Fibroblast of skin of back (primary cell): ENCODE measurements around the gene ITPR3.
"Not testable (repeated sequence)": the region's sequence is repeated elsewhere in the genome, so short reads cannot be mapped to it uniquely, and the experiment has no call there.

Source experiments
- DNase-seq: peaks from one replicate; pipeline ENCODE4 v3.0.0-alpha.2; 2013

Gene ITPR3

GRCh38 chr6:33591424-33592032, 29.6 kb upstream of the ITPR3 start:
- no peak for DNase-seq

GRCh38 chr6:33592280-33592594, 28.9 kb upstream of the ITPR3 start:
- no peak for DNase-seq

GRCh38 chr6:33592595-33593413, 28.3 kb upstream of the ITPR3 start:
- DNase-seq, result no peak

- DNase-seq, result no peak
Measured at GRCh38 chr6:33593414-33593727, 27.8 kb upstream of the ITPR3 start.

- no peak for DNase-seq
Measured at GRCh38 chr6:33595001-33595846, 25.9 kb upstream of the ITPR3 start.

GRCh38 chr6:33596894-33597293, 24.2 kb upstream of the ITPR3 start:
- not testable (repeated sequence) for DNase-seq

GRCh38 chr6:33597551-33598322, 23.4 kb upstream of the ITPR3 start:
- no peak for DNase-seq

GRCh38 chr6:33599413-33599938, 21.6 kb upstream of the ITPR3 start:
- DNase-seq, result peak; percentile 24

- DNase-seq, result no peak
Measured at GRCh38 chr6:33600761-33601160, 20.4 kb upstream of the ITPR3 start.

- no peak for DNase-seq
Measured at GRCh38 chr6:33602180-33602579, 18.9 kb upstream of the ITPR3 start.

- DNase-seq, result peak; percentile 25
Measured at GRCh38 chr6:33604941-33605854, 15.9 kb upstream of the ITPR3 start.

GRCh38 chr6:33606642-33607041, 14.5 kb upstream of the ITPR3 start:
- DNase-seq, result no peak

- DNase-seq, result no peak
Measured at GRCh38 chr6:33607126-33607783, 13.9 kb upstream of the ITPR3 start.

GRCh38 chr6:33607784-33608161, 13.3 kb upstream of the ITPR3 start:
- DNase-seq, result no peak

GRCh38 chr6:33609019-33609418, 12.1 kb upstream of the ITPR3 start:
- DNase-seq, result no peak

GRCh38 chr6:33609528-33609927, 11.6 kb upstream of the ITPR3 start:
- peak; percentile 48 for DNase-seq

GRCh38 chr6:33610067-33610466, 11.1 kb upstream of the ITPR3 start:
- DNase-seq, result peak; percentile 18

- no peak for DNase-seq
Measured at GRCh38 chr6:33610779-33611732, 10.1 kb upstream of the ITPR3 start.

GRCh38 chr6:33613146-33613794, 7.9 kb upstream of the ITPR3 start:
- peak; percentile 55 for DNase-seq
